LNCaP clone FGC (cell line): Measurements from ENCODE around the gene PCDHA10.

Experiments
- DNase-seq: peaks from one replicate; pipeline ENCODE4 v3.0.0-alpha.2; 2011; ENCODE audit warnings: low read depth
- H3K4me3 ChIP-seq: 2 replicates; pipeline ENCODE4 v1.5.1; 2011; ENCODE audit warnings: mild to moderate bottlenecking, low read depth, low read length, control low read depth
- TF ChIP-seq, protein P1 (sequence below): IDR thresholded peaks from 2 replicates; pipeline ENCODE4 v1.5.1; 2012; ENCODE audit warnings: mild to moderate bottlenecking; ENCODE audit not compliant: control insufficient read depth, insufficient read depth; ENCODE audit errors: extremely low read depth

PCDHA10 gene

DNA sequence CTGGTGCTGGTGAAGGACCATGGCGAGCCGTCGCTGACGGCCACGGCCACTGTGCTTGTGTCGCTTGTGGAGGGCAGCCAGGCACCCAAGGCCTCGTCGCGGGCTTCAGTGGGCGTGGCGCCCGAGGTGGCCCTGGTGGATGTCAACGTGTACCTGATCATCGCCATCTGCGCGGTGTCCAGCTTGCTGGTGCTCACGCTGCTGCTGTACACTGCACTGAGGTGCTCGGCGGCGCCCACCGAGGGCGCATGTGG, 2.2 kb downstream of the PCDHA10 start:
- TF ChIP-seq, protein P1, sequence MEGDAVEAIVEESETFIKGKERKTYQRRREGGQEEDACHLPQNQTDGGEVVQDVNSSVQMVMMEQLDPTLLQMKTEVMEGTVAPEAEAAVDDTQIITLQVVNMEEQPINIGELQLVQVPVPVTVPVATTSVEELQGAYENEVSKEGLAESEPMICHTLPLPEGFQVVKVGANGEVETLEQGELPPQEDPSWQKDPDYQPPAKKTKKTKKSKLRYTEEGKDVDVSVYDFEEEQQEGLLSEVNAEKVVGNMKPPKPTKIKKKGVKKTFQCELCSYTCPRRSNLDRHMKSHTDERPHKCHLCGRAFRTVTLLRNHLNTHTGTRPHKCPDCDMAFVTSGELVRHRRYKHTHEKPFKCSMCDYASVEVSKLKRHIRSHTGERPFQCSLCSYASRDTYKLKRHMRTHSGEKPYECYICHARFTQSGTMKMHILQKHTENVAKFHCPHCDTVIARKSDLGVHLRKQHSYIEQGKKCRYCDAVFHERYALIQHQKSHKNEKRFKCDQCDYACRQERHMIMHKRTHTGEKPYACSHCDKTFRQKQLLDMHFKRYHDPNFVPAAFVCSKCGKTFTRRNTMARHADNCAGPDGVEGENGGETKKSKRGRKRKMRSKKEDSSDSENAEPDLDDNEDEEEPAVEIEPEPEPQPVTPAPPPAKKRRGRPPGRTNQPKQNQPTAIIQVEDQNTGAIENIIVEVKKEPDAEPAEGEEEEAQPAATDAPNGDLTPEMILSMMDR = no peak
- no peak for DNase-seq
- no peak overlapping the region for H3K4me3 ChIP-seq

DNA sequence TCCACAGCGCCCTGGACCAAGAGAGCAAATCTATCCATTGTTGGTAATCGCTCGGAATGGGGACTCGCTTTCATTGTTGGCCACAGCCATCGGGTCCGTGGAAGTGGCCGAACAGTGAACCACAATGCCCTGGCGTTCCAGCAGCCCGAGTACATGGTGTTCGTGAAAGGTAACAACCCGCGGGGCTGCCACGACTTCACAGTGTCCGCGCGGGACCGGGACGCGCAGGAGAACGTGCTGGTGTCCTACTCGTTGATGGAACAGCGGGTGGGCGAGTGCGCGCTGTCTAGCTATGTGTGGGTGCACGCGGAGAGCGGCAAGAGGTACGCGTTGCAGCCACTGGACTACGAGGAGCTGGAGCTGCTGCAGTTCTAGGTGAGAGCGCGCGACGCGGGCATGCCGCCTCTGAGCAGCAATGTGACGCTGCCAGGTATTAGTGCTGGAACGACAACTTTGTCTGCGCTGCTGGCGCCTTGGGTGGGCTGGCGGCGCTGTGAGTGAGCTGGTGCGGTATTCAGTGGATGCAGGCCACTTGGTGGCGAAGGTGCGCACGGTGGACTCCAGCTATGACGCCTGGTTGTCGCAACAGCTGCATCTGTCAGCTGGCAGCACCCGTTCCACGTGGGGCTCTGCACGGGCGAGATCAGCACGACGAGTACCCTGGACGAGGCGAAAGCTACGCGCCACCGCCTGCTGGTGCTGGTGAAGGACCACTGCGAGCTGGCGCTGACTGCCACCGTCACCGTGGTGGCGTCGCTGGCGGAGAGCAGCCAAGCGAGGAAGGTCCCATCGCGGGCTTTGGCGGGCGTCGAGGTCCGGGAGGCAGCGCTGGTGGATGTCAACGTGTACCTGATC, 7.0 kb downstream of the PCDHA10 start:
- TF ChIP-seq, protein P1 = no peak
- no peak overlapping the region for H3K4me3 ChIP-seq
- DNase-seq = no peak

DNA sequence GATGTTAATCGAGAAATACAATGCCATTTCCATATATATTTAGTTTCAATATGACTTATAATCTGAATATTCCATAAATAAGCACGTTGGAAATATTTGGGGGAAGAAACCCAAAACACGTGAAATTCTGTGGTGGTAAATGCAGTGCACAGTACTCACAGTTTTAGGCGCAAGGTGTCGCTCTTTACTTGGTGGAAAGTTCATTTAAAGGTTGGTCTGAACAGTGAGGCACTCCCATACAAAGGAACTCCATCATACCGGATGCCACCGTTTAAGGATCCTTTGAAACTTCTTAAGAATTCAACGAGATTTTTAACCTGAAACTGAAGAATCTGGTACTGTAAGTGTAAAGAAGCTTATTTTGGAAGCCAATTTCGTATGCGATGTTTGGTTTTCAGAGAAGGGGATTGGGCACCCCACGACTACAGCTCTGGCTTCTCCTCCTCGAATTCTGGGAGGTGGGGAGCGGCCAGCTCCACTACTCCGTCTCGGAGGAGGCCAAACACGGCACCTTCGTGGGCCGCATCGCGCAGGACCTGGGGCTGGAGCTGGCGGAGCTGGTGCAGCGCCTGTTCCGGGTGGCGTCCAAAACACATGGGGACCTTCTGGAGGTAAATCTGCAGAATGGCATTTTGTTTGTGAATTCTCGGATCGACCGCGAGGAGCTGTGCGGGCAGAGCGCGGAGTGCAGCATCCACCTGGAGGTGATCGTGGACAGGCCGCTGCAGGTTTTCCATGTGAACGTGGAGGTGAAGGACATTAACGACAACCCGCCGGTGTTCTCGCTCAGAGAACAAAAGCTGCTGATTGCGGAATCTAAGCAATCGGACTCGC, 13.2 kb downstream of the PCDHA10 start, which contains the start of gene PCDHA11:
TSS of gene PCDHA11 (plus strand) at position 237 of the 834 bp plus-strand sequence. CDS start at position 384, 147 bp downstream.
- H3K4me3 ChIP-seq = no peak within 1 kb of the TSS
- TF ChIP-seq, protein P1 = peak; percentile 52
- no peak for DNase-seq

DNA sequence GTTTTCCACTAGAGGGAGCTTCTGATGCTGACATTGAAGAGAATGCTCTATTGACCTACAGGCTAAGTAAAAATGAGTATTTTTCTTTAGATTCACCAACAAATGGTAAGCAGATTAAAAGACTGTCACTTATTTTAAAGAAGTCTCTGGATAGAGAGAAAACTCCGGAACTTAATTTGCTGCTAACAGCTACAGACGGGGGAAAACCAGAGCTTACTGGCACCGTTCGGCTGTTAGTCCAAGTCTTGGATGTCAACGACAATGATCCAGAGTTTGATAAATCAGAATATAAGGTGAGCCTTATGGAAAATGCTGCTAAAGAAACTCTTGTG, 13.8 kb downstream of the PCDHA10 start:
- no peak overlapping the region for H3K4me3 ChIP-seq
- TF ChIP-seq, protein P1 = peak; percentile 68

DNA sequence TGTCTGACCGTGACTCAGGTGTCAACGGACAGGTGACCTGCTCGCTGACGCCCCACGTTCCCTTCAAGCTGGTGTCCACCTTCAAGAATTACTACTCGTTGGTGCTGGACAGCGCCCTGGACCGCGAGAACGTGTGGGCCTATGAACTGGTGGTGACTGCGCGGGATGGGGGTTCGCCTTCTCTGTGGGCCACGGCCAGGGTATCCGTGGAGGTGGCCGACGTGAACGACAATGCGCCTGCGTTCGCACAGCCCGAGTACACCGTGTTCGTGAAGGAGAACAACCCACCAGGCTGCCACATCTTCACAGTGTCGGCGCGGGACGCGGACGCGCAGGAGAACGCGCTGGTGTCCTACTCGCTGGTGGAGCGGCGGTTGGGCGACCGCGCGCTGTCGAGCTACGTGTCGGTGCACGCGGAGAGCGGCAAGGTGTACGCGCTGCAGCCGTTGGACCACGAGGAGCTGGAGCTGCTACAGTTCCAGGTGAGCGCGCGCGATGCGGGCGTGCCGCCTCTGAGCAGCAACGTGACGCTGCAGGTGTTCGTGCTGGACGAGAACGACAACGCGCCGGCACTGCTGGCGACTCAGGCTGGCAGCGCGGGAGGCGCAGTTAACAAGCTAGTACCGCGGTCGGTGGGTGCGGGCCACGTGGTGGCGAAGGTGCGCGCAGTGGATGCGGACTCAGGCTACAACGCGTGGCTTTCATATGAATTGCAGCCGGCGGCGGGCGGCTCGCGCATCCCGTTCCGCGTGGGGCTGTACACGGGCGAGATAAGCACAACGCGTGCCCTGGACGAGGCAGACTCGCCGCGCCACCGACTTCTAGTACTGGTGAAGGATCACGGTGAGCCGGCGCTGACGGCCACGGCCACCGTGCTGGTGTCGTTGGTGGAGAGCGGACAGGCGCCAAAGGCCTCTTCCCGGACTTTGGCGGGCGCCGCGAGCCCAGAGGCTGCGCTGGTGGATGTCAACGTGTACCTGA, 14.8 kb downstream of the PCDHA10 start:
- no peak overlapping the region for H3K4me3 ChIP-seq
- TF ChIP-seq, protein P1 = no peak
- DNase-seq = no peak

More for the DNA sequence above, 13.8 kb downstream of the PCDHA10 start:
- DNase-seq = no peak
